HG02973 (cell line): ENCODE measurements around the gene TEF.
"Not testable (repeated sequence)": the region's sequence is repeated elsewhere in the genome, so short reads cannot be mapped to it uniquely, and the experiment has no call there.

Experiments used
- ATAC-seq: cut with Tn5 transposase; IDR thresholded peaks from one replicate; pipeline ENCODE4 v1.9.1; 2021; ENCODE audit warnings: moderate library complexity; ENCODE audit not compliant: unreplicated experiment

Gene TEF

GRCh38 chr22:41380993-41381328 lies 781 bp upstream of the TEF start:
- peak; percentile 22 for ATAC-seq

GRCh38 chr22:41382098-41382578 lies 396 bp downstream of the TEF start:
- peak; percentile 25 for ATAC-seq

GRCh38 chr22:41382610-41383009 lies 868 bp downstream of the TEF start:
- ATAC-seq: no peak

- no peak for ATAC-seq
Observed at GRCh38 chr22:41383085-41383484, 1.3 kb downstream of the TEF start.

- no peak for ATAC-seq
Observed at GRCh38 chr22:41384128-41384527, 2.4 kb downstream of the TEF start.

GRCh38 chr22:41387341-41387740 lies 5.6 kb downstream of the TEF start:
- ATAC-seq: no peak

GRCh38 chr22:41394012-41394356 lies 12.2 kb downstream of the TEF start:
- ATAC-seq: no peak

- ATAC-seq: no peak
Observed at GRCh38 chr22:41395531-41396240, 13.9 kb downstream of the TEF start.

- ATAC-seq: no peak
Observed at GRCh38 chr22:41397143-41397811, 15.5 kb downstream of the TEF start.

GRCh38 chr22:41398921-41399320 lies 17.2 kb downstream of the TEF start:
- ATAC-seq: no peak

GRCh38 chr22:41401781-41402648 lies 20.3 kb downstream of the TEF start:
- ATAC-seq: no peak

- not testable (repeated sequence) for ATAC-seq
Observed at GRCh38 chr22:41402851-41403250, 21.1 kb downstream of the TEF start.

- no peak for ATAC-seq
Observed at GRCh38 chr22:41403532-41404318, 22.0 kb downstream of the TEF start.

GRCh38 chr22:41405588-41405987 lies 23.8 kb downstream of the TEF start:
- ATAC-seq: no peak

GRCh38 chr22:41406410-41406809 lies 24.7 kb downstream of the TEF start:
- ATAC-seq: no peak

- ATAC-seq: no peak
Observed at GRCh38 chr22:41407433-41407832, 25.7 kb downstream of the TEF start.

GRCh38 chr22:41408665-41409064 lies 26.9 kb downstream of the TEF start:
- no peak for ATAC-seq

GRCh38 chr22:41410311-41410751 lies 28.6 kb downstream of the TEF start:
- ATAC-seq: no peak

GRCh38 chr22:41411021-41411851 lies 29.5 kb downstream of the TEF start:
- ATAC-seq: no peak

- ATAC-seq: no peak
Observed at GRCh38 chr22:41415554-41415953, 33.8 kb downstream of the TEF start.
